ENCODE data around the gene LITAF. TPM values are rescaled to one million over a fixed set of nuclear protein-coding genes. Genes with fewer than 3 reads are reported as not detected.

The LITAF gene
- total RNA-seq, 8 experiments from 2014 or later = 11.0 to 73.6 (median 27.5) TPM

Other genes starting within 250 kb of the LITAF start
- gene RMI2, start 241.5 kb downstream of the LITAF start, total RNA-seq = 10 to 100 TPM in 3 of 8 experiments, 1 to 10 TPM in 5; 1.6 to 22.7 (median 5.2) TPM
- gene SNN, start 81.5 kb upstream of the LITAF start, total RNA-seq = 10 to 100 TPM in 5 of 8 experiments, 1 to 10 TPM in 3; 3.4 to 99.4 (median 35.5) TPM
- 10 to 100 TPM; 10.6 to 30.5 (median 20.3) TPM for gene TXNDC11, start 155.9 kb upstream of the LITAF start, total RNA-seq
- 10 to 100 TPM; 23.0 to 82.7 (median 39.3) TPM for gene ZC3H7A, start 210.3 kb upstream of the LITAF start, total RNA-seq